H1 (cell line): ENCODE data around the gene RAD54L. TPM values are rescaled to one million over a fixed set of nuclear protein-coding genes. Genes with fewer than 3 reads are reported as not detected.
"Not testable (repeated sequence)": the region's sequence is repeated elsewhere in the genome, so short reads cannot be mapped to it uniquely, and the experiment has no call there.

Experiments
- CTCF ChIA-PET: fragments of 300-600 bp; sonication (Branson Sonifier 250); formaldehyde crosslinking; loops from one replicate; lab custom pipeline; 2021; ENCODE audit not compliant: partially characterized antibody; lab: Charles Lee
- POLR2A ChIA-PET: fragments of 300-600 bp; sonication (Branson Sonifier 250); formaldehyde crosslinking; loops from one replicate; lab custom pipeline; 2021; ENCODE audit warnings: inconsistent platforms; ENCODE audit not compliant: partially characterized antibody; lab: Charles Lee
- DNase-seq, 2 experiments: peaks; one replicate each; pipeline versions ENCODE4 v3.0.0 to v3.0.0-alpha.2; 2010 to 2022; ENCODE audit warnings: low spot score in 2 of 2, low read depth in 1 of 2, mixed read lengths in 1 of 2
- FAIRE-seq: peaks from 2 replicates; lab custom pipeline; 2011; peaks lifted over from hg19 to GRCh38; lab: Jason Lieb, UNC
- H2AFZ ChIP-seq: 2 replicates; pipeline ENCODE4 v1.8.1; 2012; ENCODE audit warnings: low read length, inconsistent platforms
- H2AK5ac ChIP-seq: 2 replicates; pipeline ENCODE4 v1.6.1; 2013; ENCODE audit warnings: low read depth, low read length
- H2BK120ac ChIP-seq: replicated peaks from 2 replicates; pipeline ENCODE3; 2013; ENCODE audit warnings: low read depth, low read length, inconsistent platforms
- H2BK12ac ChIP-seq: 2 replicates; pipeline ENCODE4 v1.6.1; 2013; ENCODE audit warnings: low read depth, low read length
- H2BK15ac ChIP-seq: 2 replicates; pipeline ENCODE4 v1.6.1; 2013; ENCODE audit warnings: low read length
- H2BK20ac ChIP-seq: 2 replicates; pipeline ENCODE4 v1.6.1; 2013; ENCODE audit warnings: low read length
- H2BK5ac ChIP-seq: 2 replicates; pipeline ENCODE4 v1.6.1; 2013; ENCODE audit warnings: low read depth, low read length
- H3K14ac ChIP-seq: 2 replicates; pipeline ENCODE4 v1.6.1; 2013; ENCODE audit warnings: inconsistent platforms; ENCODE audit not compliant: insufficient read length
- H3K18ac ChIP-seq: 2 replicates; pipeline ENCODE4 v1.6.1; 2013; ENCODE audit warnings: low read length; ENCODE audit errors: extremely low read depth
- H3K23ac ChIP-seq: 2 replicates; pipeline ENCODE4 v1.6.1; 2013; ENCODE audit warnings: inconsistent platforms; ENCODE audit not compliant: insufficient read length
- H3K23me2 ChIP-seq: 2 replicates; pipeline ENCODE4 v1.6.1; 2013; ENCODE audit warnings: low read depth, low read length
- H3K27ac ChIP-seq: 2 replicates; pipeline ENCODE4 v1.6.1; 2011; ENCODE audit warnings: low read depth, low read length, inconsistent platforms
- H3K27me3 ChIP-seq, 4 experiments: replicated peaks in 1 of 4; 1 replicate in 1 of 4; 2 replicates in 3 of 4; pipeline versions ENCODE4 v1.6.1 to v1.8.1; 2011 to 2013; ENCODE audit warnings: low read length in 3 of 4, mild to moderate bottlenecking in 3 of 4, inconsistent platforms in 2 of 4, mixed read lengths in 2 of 4, moderate library complexity in 1 of 4; ENCODE audit not compliant: control insufficient read depth in 3 of 4, insufficient read depth in 3 of 4; ENCODE audit errors: extremely low read depth in 1 of 4
- H3K36me3 ChIP-seq, 4 experiments: 2 replicates each; pipeline versions ENCODE4 v1.6.1 to v1.8.1; 2011 to 2013; ENCODE audit warnings: mild to moderate bottlenecking in 4 of 4, low read length in 3 of 4, moderate library complexity in 2 of 4, control low read depth in 1 of 4, inconsistent platforms in 1 of 4; ENCODE audit not compliant: insufficient read depth in 4 of 4, control insufficient read depth in 2 of 4
- H3K4ac ChIP-seq: replicated peaks from 2 replicates; pipeline ENCODE3; 2013; ENCODE audit warnings: low read length, low read depth, mixed read lengths, inconsistent platforms; ENCODE audit not compliant: insufficient read length
- H3K4me1 ChIP-seq, 4 experiments: replicated peaks in 1 of 4; 1 replicate in 1 of 4; 2 replicates in 3 of 4; pipeline versions ENCODE4 v1.6.1 to v1.8.1; 2011 to 2013; ENCODE audit warnings: low read length in 3 of 4, inconsistent platforms in 2 of 4, mixed read lengths in 1 of 4; ENCODE audit not compliant: insufficient read depth in 4 of 4, control insufficient read depth in 3 of 4
- H3K4me2 ChIP-seq, 2 experiments: 2 replicates each; pipeline versions ENCODE4 v1.6.1 to v1.8.1; 2011 to 2013; ENCODE audit warnings: low read depth in 2 of 2, low read length in 2 of 2, control low read depth in 1 of 2, inconsistent platforms in 1 of 2, mild to moderate bottlenecking in 1 of 2; ENCODE audit not compliant: insufficient read depth in 1 of 2
- H3K4me3 ChIP-seq, 4 experiments: fragments of 200-600, 300-600 bp in 1 of 4; sonication (generic), shearing (Covaris generic), sonication (Bioruptor Twin) in 1 of 4; 2 replicates each; pipeline versions ENCODE4 v1.5.1 to v1.8.1; 2011 to 2016; ENCODE audit warnings: low read length in 4 of 4, low read depth in 3 of 4, control low read depth in 2 of 4, inconsistent platforms in 2 of 4, mild to moderate bottlenecking in 2 of 4, mixed read lengths in 1 of 4, moderate library complexity in 1 of 4; ENCODE audit not compliant: insufficient read depth in 2 of 4; ENCODE audit errors: extremely low read depth in 1 of 4
- H3K56ac ChIP-seq: replicated peaks from 2 replicates; pipeline ENCODE3; 2013; ENCODE audit warnings: low read depth, mild to moderate bottlenecking, mixed read lengths, low read length, inconsistent platforms; ENCODE audit not compliant: insufficient read length
- H3K79me1 ChIP-seq: 2 replicates; pipeline ENCODE4 v1.6.1; 2013; ENCODE audit warnings: low read depth, low read length, control low read depth
- H3K79me2 ChIP-seq, 2 experiments: 2 replicates each; pipeline versions ENCODE4 v1.6.1 to v1.8.1; 2012 to 2013; ENCODE audit warnings: low read length in 2 of 2, mild to moderate bottlenecking in 2 of 2, inconsistent platforms in 1 of 2; ENCODE audit not compliant: insufficient read depth in 2 of 2, control insufficient read depth in 1 of 2
- H3K9ac ChIP-seq, 4 experiments: replicated peaks in 1 of 4; 1 replicate in 1 of 4; 2 replicates in 3 of 4; pipeline versions ENCODE4 v1.6.1 to v1.8.1; 2011 to 2013; ENCODE audit warnings: low read depth in 3 of 4, low read length in 3 of 4, control low read depth in 2 of 4, mild to moderate bottlenecking in 2 of 4, moderate library complexity in 2 of 4, inconsistent platforms in 1 of 4; ENCODE audit errors: extremely low read depth in 1 of 4
- H3K9me3 ChIP-seq, 2 experiments: 2 replicates each; pipeline versions ENCODE4 v1.6.1 to v1.8.1; 2012 to 2013; ENCODE audit warnings: mild to moderate bottlenecking in 2 of 2, moderate library complexity in 2 of 2, control low read depth in 1 of 2, inconsistent platforms in 1 of 2, low read depth in 1 of 2, low read length in 1 of 2, mixed read lengths in 1 of 2; ENCODE audit not compliant: insufficient read depth in 2 of 2
- H4K20me1 ChIP-seq, 2 experiments: replicated peaks in 1 of 2; 2 replicates each; pipeline versions ENCODE3 to v1.8.1; 2011 to 2013; ENCODE audit warnings: inconsistent platforms in 2 of 2, low read length in 2 of 2, mild to moderate bottlenecking in 1 of 2; ENCODE audit not compliant: insufficient read depth in 2 of 2, control insufficient read depth in 1 of 2
- H4K5ac ChIP-seq: 2 replicates; pipeline ENCODE4 v1.6.1; 2013; ENCODE audit warnings: low read length, low read depth, mixed read lengths, inconsistent platforms; ENCODE audit not compliant: insufficient read length
- H4K8ac ChIP-seq: 2 replicates; pipeline ENCODE4 v1.8.0; 2013; ENCODE audit warnings: mild to moderate bottlenecking, moderate library complexity, low read length, inconsistent platforms; ENCODE audit not compliant: insufficient read depth; ENCODE audit errors: extremely low read depth
- H4K91ac ChIP-seq: replicated peaks from 2 replicates; pipeline ENCODE3; 2013; ENCODE audit warnings: low read length, mixed read lengths, inconsistent platforms; ENCODE audit not compliant: insufficient read length
- WGBS, 2 experiments: shearing (Covaris generic) in 1 of 2; methylation state at CpG; one replicate each; pipeline versions ENCODE4 v1.1.6 to v1.1.7; 2013 to 2015; ENCODE audit warnings: low lambda C conversion rate in 2 of 2, mixed read lengths in 2 of 2, inconsistent platforms in 1 of 2, low coverage in 1 of 2, missing lambda C conversion rate in 1 of 2; ENCODE audit not compliant: insufficient replicate concordance in 2 of 2, insufficient coverage in 1 of 2, insufficient read length in 1 of 2; ENCODE audit errors: extremely low coverage in 1 of 2, missing lambda C conversion rate in 1 of 2; 5-methylcytosine and 5-hydroxymethylcytosine counted together
- polyA plus RNA-seq, 7 experiments: library from polyadenylated mRNA; depleted of rRNA in 3 of 7; stranded (reverse) in 5 of 7; unstranded in 2 of 7; fragments of >200 nt in 5 of 7; fragments of 200-250 nt in 2 of 7; gene quantifications; 1 replicate in 5 of 7; 2 replicates in 1 of 7; 4 replicates in 1 of 7; pipeline versions ENCODE4 v1.2.1 to v1.2.3, GENCODE V29; 2011 to 2013; ENCODE audit warnings: missing spikeins in 2 of 7, mixed read lengths in 2 of 7
- total RNA-seq: library from RNA; stranded (reverse); fragmentation: NEBNext Ultra II Directional; extraction: Animal tissue kit (Norgen Biotek cat#: 25700); gene quantifications from 2 replicates; pipeline ENCODE4 v1.2.1, GENCODE V29; 2021

Gene RAD54L
- total and polyA plus RNA-seq, 2 of the 8 experiments (the other 6 are each of a cell fraction or from before 2014, with no cell fraction given) = 43.5 to 50.3 TPM

GRCh38 chr1:46319960-46320914, 72.7 kb downstream of the RAD54L start:
- H3K23me2 ChIP-seq, H3K9me3 ChIP-seq, H3K4ac ChIP-seq, FAIRE-seq, H3K18ac ChIP-seq, H2AK5ac ChIP-seq, H3K79me2 ChIP-seq, H3K27ac ChIP-seq, H2BK20ac ChIP-seq, H4K5ac ChIP-seq, H3K56ac ChIP-seq, H3K23ac ChIP-seq, H3K9ac ChIP-seq, H3K14ac ChIP-seq, DNase-seq, H2BK5ac ChIP-seq, H4K8ac ChIP-seq, H3K4me1 ChIP-seq, H4K91ac ChIP-seq, H3K27me3 ChIP-seq, H2BK120ac ChIP-seq, H3K79me1 ChIP-seq, H4K20me1 ChIP-seq, H3K4me2 ChIP-seq, H2BK15ac ChIP-seq, H2AFZ ChIP-seq, H2BK12ac ChIP-seq, H3K4me3 ChIP-seq: not testable (repeated sequence)
- ChIA-PET CTCF (interaction anchor here (0.9 to 3.2 kb wide), 5 partner anchors 9 to 20 kb away, joined by 3 to 16 read pairs (median 4); partner anchors contain the start of gene NSUN4), POLR2A (interaction anchor here (0.6 to 4.4 kb wide), 6 partner anchors 8 to 49 kb away, joined by 4 to 39 read pairs (median 24); partner anchors contain the start of genes LRRC41, NSUN4 and UQCRH)
- 85% methylated on average over 11 of the region's 13 CpGs; no CpG with 5 or more reads in 1 of the 2 experiments for WGBS, 2 experiments
- peaks cover 5 to 20% (median 10%) of the 10 kb centered on the region in 4 experiments; a peak in 7 of 8 replicates for H3K36me3 ChIP-seq
